D721Med (cell line): ENCODE measurements around the gene TGFB2.

Experiments
- DNase-seq: peaks from one replicate; pipeline ENCODE4 v3.0.0; 2011; ENCODE audit warnings: low spot score; ENCODE audit not compliant: insufficient read length
- FAIRE-seq: peaks from 2 replicates; lab custom pipeline; 2011; peaks lifted over from hg19 to GRCh38; lab: Jason Lieb, UNC
- CTCF ChIP-seq: IDR thresholded peaks from 2 replicates; pipeline ENCODE4 v1.5.1; 2012; ENCODE audit warnings: mild to moderate bottlenecking, control low read depth; ENCODE audit not compliant: insufficient read depth; ENCODE audit errors: missing control alignments

Gene TGFB2

DNA sequence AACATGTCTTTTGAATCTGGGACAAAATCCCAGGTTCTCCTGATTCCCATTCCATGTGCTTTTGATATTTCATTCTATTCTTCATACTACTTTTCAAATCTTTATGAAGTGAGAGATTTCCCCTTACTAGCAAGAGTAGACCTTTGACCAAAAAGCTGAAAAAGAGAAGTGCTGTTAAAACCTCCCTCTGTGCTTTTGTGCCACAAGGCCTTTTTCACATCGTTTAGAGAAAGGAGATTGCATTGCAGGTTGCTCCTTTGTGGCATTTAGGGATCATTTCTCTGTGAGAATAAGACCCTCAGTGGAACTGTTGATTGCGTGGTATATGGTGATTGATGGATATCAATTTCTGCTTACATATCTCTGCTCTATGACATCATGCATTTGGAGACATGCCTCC, 148.8 kb downstream of the TGFB2 start:
- no peak for TF ChIP-seq CTCF
- DNase-seq = no peak
- no peak for FAIRE-seq
